Mesodermal cell (in vitro differentiated cells): Measurements from ENCODE around the gene PFKFB3.
"Not testable (repeated sequence)": the region's sequence is repeated elsewhere in the genome, so short reads cannot be mapped to it uniquely, and the experiment has no call there.

Experiments used
- H3K27ac ChIP-seq: 2 replicates; pipeline ENCODE4 v1.7.0; 2013; ENCODE audit warnings: mild to moderate bottlenecking, low read depth, low read length, moderate library complexity; ENCODE audit not compliant: severe bottlenecking
- H3K36me3 ChIP-seq: 2 replicates; pipeline ENCODE4 v1.7.1; 2013; ENCODE audit warnings: mild to moderate bottlenecking, low read length, moderate library complexity; ENCODE audit not compliant: control insufficient read depth, insufficient read depth
- H3K4me1 ChIP-seq: one replicate; pipeline ENCODE4 v1.7.1; 2013; ENCODE audit warnings: mild to moderate bottlenecking, low read length; ENCODE audit not compliant: insufficient read depth, control insufficient read depth, poor library complexity, severe bottlenecking
- H3K4me3 ChIP-seq: 2 replicates; pipeline ENCODE4 v1.7.0; 2013; ENCODE audit warnings: low read length, control low read depth, mild to moderate bottlenecking; ENCODE audit not compliant: insufficient read depth, poor library complexity, severe bottlenecking; ENCODE audit errors: extremely low read depth
- H3K9me3 ChIP-seq: 2 replicates; pipeline ENCODE4 v1.7.1; 2013; ENCODE audit warnings: mild to moderate bottlenecking, low read length, moderate library complexity; ENCODE audit not compliant: control insufficient read depth
- WGBS, 2 experiments: methylation state at CpG; one replicate each; pipeline ENCODE4 v1.1.5; 2013; ENCODE audit warnings: missing lambda C conversion rate in 2 of 2; ENCODE audit not compliant: insufficient coverage in 2 of 2; 5-methylcytosine and 5-hydroxymethylcytosine counted together

PFKFB3 gene

DNA sequence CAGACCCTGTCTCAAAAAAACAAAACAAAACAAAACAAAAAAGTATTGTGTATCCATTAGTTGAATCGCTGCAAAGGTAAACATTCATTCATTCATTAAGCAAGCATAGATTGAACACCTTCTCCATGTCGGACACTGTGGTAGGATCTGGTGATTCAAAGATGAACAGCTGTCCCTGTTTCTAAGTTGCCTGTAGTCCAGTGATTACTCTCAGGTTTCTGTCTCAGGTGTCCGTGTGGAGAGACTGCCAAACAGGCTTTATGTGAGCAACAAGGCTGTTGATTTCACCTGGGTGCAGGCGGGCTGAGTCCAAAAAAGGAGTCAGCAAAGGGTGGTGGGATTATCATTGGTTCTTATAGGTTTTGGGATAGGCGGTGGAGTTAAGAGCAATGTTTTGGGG, 9.4 kb upstream of the PFKFB3 start:
- not testable (repeated sequence) for H3K27ac ChIP-seq, H3K9me3 ChIP-seq, H3K4me3 ChIP-seq, H3K4me1 ChIP-seq
- WGBS, 2 experiments: 91 to 97% methylated on average over 3 of the region's 5 CpGs
- peaks cover 14% of the 10 kb centered on the region for H3K36me3 ChIP-seq

DNA sequence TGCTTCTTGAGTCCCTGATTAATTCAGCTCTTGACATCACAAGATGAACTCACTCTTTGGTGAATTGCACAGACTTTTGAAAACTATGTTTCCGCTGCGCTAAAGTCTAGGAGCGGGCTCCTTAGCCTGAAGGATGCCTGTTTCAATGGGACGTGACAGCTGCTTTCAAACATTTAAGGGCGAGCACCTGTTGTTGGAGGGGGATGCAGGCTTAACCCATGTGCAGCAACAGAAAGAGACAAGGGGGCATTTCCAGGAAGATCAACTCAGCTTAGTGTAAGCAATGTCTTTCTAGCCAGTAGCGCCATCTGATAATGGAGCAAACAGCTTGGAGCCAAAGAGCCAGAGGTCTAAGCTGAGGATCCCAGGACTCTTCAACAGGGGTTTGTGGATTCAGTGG, 8.4 kb upstream of the PFKFB3 start:
- no peaks in the 10 kb centered on the region for H3K9me3 ChIP-seq
- no peak overlapping the region for H3K27ac ChIP-seq
- H3K4me3 ChIP-seq: no peak overlapping the region
- peaks cover 8% of the 10 kb centered on the region for H3K36me3 ChIP-seq
- 95 to 96% methylated on average over 6 of the region's 6 CpGs for WGBS, 2 experiments
- H3K4me1 ChIP-seq: no peaks in the 10 kb centered on the region

DNA sequence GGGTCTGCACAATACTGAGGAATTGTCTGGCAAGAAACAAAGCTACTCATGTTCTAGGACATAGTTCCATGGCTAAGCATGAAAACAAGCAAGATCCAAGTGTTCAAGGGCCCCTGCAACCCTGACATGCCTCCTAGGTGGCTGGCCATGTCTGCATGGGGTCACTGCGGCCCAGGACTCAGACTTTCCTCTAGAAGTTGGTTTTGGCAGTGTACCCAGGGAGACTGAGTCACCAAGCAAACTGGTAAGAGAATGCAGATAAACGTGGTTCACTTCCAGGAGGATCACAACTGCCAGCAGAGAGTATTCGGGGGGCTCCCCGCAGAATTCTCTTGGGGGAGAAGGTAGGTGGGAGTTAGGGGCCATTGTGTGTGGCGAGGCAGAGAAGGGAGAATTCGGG, 7.4 kb upstream of the PFKFB3 start:
- peaks cover 8% of the 10 kb centered on the region for H3K36me3 ChIP-seq
- no peaks in the 10 kb centered on the region for H3K9me3 ChIP-seq
- no peaks in the 10 kb centered on the region for H3K4me1 ChIP-seq
- H3K27ac ChIP-seq: no peak overlapping the region
- 73 to 95% methylated on average over 4 to 5 of the region's 6 CpGs for WGBS, 2 experiments
- H3K4me3 ChIP-seq: no peak overlapping the region

- Histone ChIP-seq H3K27ac (no peak overlapping the region), H3K4me1 (no peaks in the 10 kb centered on the region), H3K9me3 (no peaks in the 10 kb centered on the region), H3K36me3 (peaks cover 8% of the 10 kb centered on the region), H3K4me3 (no peak overlapping the region)
- 74 to 90% methylated on average over 3 to 9 of the region's 9 CpGs for WGBS, 2 experiments
These were observed 6.9 kb upstream of the PFKFB3 start for GRCh38 chr10:6195846-6196245.

DNA sequence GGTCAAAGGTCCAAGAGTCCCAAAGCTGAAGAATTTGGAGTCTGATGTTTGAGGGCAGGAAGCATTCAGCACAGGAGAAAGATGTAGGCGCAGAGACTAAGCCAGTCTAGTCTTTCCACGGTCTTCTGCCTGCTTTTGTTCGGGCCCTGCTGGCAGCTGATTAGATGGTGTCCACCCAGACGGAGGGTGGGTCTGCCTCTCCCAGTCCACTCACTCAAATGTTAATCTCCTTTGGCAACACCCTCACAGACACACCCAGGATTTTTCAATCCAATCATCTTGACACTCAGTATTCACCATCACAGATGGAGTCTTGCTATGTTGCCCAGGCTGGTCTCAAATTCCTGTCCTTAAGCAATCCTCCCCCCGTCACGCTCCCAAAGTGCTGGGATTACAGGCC, 6.2 kb upstream of the PFKFB3 start:
- not testable (repeated sequence) for H3K27ac ChIP-seq, H3K4me1 ChIP-seq, H3K36me3 ChIP-seq, H3K4me3 ChIP-seq, H3K9me3 ChIP-seq
- WGBS, 2 experiments: 91 to 100% methylated on average over 4 of the region's 6 CpGs

- no peak overlapping the region for H3K4me3 ChIP-seq
- H3K4me1 ChIP-seq: peaks cover 6% of the 10 kb centered on the region
- peaks cover 2% of the 10 kb centered on the region for H3K36me3 ChIP-seq
- no peaks in the 10 kb centered on the region for H3K9me3 ChIP-seq
- WGBS, 2 experiments: 84 to 100% methylated on average over 1 to 2 of the region's 2 CpGs
- no peak overlapping the region for H3K27ac ChIP-seq
These were observed 5.4 kb upstream of the PFKFB3 start for GRCh38 chr10:6197321-6197720.

GRCh38 chr10:6198171-6198570, 4.6 kb upstream of the PFKFB3 start:
- Histone ChIP-seq H3K27ac (no peak overlapping the region), H3K36me3 (peaks cover 2% of the 10 kb centered on the region), H3K4me3 (no peak overlapping the region), H3K9me3 (no peaks in the 10 kb centered on the region), H3K4me1 (peaks cover 7% of the 10 kb centered on the region)
- 84 to 90% methylated on average over 3 to 5 of the region's 6 CpGs for WGBS, 2 experiments

DNA sequence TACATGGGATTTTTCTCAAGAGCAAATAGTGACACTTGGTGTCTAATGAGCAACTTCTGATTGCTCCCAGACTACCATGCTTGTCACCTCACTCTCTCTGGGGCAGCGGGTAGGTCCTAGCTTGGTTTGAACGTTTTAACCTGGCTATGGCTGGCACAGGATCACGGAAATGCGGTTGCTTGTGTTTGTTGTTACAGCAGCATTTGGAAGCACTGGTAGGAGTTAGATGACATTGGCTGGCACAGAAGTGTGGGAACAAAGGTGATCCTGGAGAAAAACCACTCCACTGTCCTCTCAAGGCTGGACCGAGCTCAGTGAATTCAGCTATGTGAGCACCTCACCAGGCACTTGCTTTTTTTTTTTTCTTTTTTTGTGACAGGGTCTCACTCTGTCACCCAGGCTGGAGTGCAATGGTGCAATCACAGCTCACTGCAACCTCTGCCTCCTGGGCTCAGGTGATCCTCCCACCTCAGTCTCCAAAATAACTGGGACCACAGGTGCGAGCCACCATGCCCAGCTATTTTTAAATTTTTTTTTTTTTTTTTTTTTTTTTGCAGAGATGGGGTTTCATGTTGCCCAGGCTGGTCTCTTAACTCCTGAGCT, 3.5 kb upstream of the PFKFB3 start:
- Histone ChIP-seq H3K4me3 (no peak overlapping the region), H3K9me3 (no peaks in the 10 kb centered on the region), H3K27ac (no peak overlapping the region), H3K36me3 (peaks cover 2% of the 10 kb centered on the region), H3K4me1 (peaks cover 7% of the 10 kb centered on the region)
- WGBS, 2 experiments: 92 to 98% methylated on average over 4 to 5 of the region's 6 CpGs

DNA sequence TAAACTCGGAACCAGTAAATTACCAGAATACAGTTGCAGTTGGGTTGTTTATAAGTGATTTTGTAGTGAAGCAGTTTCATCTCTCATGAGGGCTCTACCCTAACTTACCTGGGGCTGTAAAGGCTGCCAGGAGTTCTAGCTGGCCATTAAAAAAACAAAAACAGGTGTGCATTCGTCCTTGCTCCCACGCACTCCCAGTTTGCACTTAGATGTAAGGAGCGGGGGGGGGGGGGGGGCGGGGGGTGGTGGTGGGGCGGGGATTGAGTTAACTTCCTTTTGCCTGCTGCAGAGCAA, 2.3 kb upstream of the PFKFB3 start:
- Histone ChIP-seq H3K9me3 (no peaks in the 10 kb centered on the region), H3K4me1 (peaks cover 13% of the 10 kb centered on the region), H3K27ac (no peak overlapping the region), H3K36me3 (peaks cover 10% of the 10 kb centered on the region), H3K4me3 (no peak overlapping the region)
- WGBS, 2 experiments: 80 to 100% methylated on average over 1 of the region's 6 CpGs

DNA sequence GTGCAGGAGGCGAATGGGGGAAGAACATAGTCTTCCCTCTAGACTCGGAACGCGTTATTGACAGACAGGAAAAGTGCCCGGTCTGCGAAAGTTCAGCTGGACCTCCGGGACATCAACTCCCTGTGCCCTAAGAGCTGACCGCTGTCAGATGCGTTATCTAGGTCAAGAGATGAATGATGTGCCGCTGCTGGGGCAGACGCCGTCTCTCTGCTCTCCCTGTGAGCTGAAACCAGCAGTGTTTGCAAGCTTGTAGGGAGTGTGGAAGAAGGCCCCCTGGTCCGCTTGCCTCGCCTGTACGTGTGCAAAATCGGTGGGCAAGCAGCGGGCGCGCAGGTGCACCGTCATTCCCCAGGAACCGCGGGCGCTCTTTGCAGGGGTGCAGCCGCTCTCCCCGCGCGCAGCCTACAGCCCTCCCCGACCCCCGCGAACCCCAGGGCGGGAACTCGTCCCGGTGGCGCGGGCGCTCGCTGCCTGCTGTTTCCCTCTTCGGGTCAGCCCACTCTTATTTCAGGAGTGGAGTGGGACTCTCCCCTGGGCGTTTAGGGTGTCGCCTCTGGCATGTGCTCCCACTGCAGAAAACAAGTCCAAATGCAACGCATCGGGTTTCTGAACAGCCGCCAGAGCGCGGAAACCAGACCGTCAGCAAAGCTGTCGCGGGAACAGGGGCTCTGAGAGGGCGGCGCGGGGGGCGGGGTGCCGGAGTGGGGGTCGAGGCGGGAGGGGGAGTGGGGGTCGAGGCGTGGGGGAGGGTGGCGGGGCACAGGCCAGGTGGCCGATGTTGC, 1.8 kb upstream of the PFKFB3 start:
- Histone ChIP-seq H3K36me3 (peaks cover 12% of the 10 kb centered on the region), H3K27ac (no peak overlapping the region), H3K4me1 (peaks cover 13% of the 10 kb centered on the region), H3K9me3 (no peaks in the 10 kb centered on the region), H3K4me3 (peak overlapping the region; percentile 36)
- WGBS, 2 experiments: 4 to 6% methylated on average over 37 to 44 of the region's 59 CpGs

- Histone ChIP-seq H3K36me3 (peaks cover 12% of the 10 kb centered on the region), H3K9me3 (no peaks in the 10 kb centered on the region), H3K4me1 (peaks cover 13% of the 10 kb centered on the region), H3K4me3 (peak overlapping the region; percentile 36), H3K27ac (no peak overlapping the region)
- WGBS, 2 experiments: 1 to 2% methylated on average over 29 to 50 of the region's 50 CpGs
These were observed 1.2 kb upstream of the PFKFB3 start for GRCh38 chr10:6201516-6201975.
